Activated CD4-positive, alpha-beta T cell treated with anti-CD3 and anti-CD28 coated beads, Interleukin-2, amount 10 ng/mL, durations not matched to agents 7 days and 5 days (primary cell): ENCODE measurements around the gene NIPBL. TPM values are rescaled to one million over a fixed set of nuclear protein-coding genes. Genes with fewer than 3 reads are reported as not detected.

ENCODE experiments used
- CTCF ChIA-PET: fragments of 350-600 bp; sonication (Branson Sonifier 250); formaldehyde crosslinking; loops from one replicate; lab custom pipeline; 2021; ENCODE audit warnings: antibody characterized with exemption; lab: Charles Lee
- POLR2A ChIA-PET: fragments of 350-600 bp; sonication (Branson Sonifier 250); formaldehyde crosslinking; loops from one replicate; lab custom pipeline; 2021; ENCODE audit warnings: antibody characterized with exemption; lab: Charles Lee
- DNase-seq: peaks from one replicate; pipeline ENCODE4 v3.0.0-alpha.2; 2020
- H3K27ac Mint-ChIP-seq: one replicate; pipeline ENCODE4 v1.8.0; 2021; ENCODE audit warnings: mild to moderate bottlenecking, moderate library complexity, mixed read lengths
- H3K27me3 Mint-ChIP-seq: one replicate; pipeline ENCODE4 v1.8.0; 2021; ENCODE audit warnings: mixed read lengths
- H3K36me3 Mint-ChIP-seq: one replicate; pipeline ENCODE4 v1.8.0; 2021; ENCODE audit warnings: low read depth, mixed read lengths
- H3K4me1 Mint-ChIP-seq: one replicate; pipeline ENCODE4 v1.8.0; 2021; ENCODE audit warnings: mixed read lengths
- H3K4me3 Mint-ChIP-seq: one replicate; pipeline ENCODE4 v1.8.0; 2021; ENCODE audit warnings: mild to moderate bottlenecking, moderate library complexity, mixed read lengths
- H3K9me3 Mint-ChIP-seq: one replicate; pipeline ENCODE4 v1.8.0; 2021; ENCODE audit warnings: mixed read lengths
- total RNA-seq, 2 experiments: library from RNA; stranded (reverse); gene quantifications; one replicate each; pipeline ENCODE4 v1.2.3, GENCODE V29; 2021

NIPBL gene
- total RNA-seq, 2 experiments from 2014 or later, result 59.4 to 72.8 TPM

- peaks cover 50% of the 10 kb centered on the region for H3K4me1 Mint-ChIP-seq
- H3K4me3 Mint-ChIP-seq, result no peak overlapping the region
- no peaks in the 10 kb centered on the region for H3K27me3 Mint-ChIP-seq
- ChIA-PET POLR2A (no interaction called here), CTCF (no interaction called here)
- no peak for DNase-seq
- H3K27ac Mint-ChIP-seq, result peak overlapping the region; percentile 89
- peaks cover 13% of the 10 kb centered on the region for H3K9me3 Mint-ChIP-seq
- H3K36me3 Mint-ChIP-seq, result peaks cover 64% of the 10 kb centered on the region
Observed at GRCh38 chr5:37110135-37110534, 233.6 kb downstream of the NIPBL start.

- CTCF ChIA-PET, result interaction anchor here (0.6 to 1.5 kb wide), 5 partner anchors 8 to 64 kb away, joined by 3 to 4 read pairs (median 3); no protein-coding TSS in a partner anchor
- DNase-seq, result peak; percentile 67
- peak overlapping the region; percentile 52 for H3K4me3 Mint-ChIP-seq
- no peaks in the 10 kb centered on the region for H3K27me3 Mint-ChIP-seq
- peak overlapping the region; percentile 89 for H3K27ac Mint-ChIP-seq
- peaks cover 59% of the 10 kb centered on the region for H3K36me3 Mint-ChIP-seq
- peaks cover 13% of the 10 kb centered on the region for H3K9me3 Mint-ChIP-seq
- POLR2A ChIA-PET, result no interaction called here
- H3K4me1 Mint-ChIP-seq, result peaks cover 45% of the 10 kb centered on the region
Observed at GRCh38 chr5:37111426-37112382, 235.1 kb downstream of the NIPBL start.

GRCh38 chr5:37112383-37112991, 235.9 kb downstream of the NIPBL start:
- CTCF ChIA-PET, result interaction anchor here (1.0 to 1.5 kb wide), 3 partner anchors 9 to 33 kb away, joined by 3 to 4 read pairs (median 3); no protein-coding TSS in a partner anchor
- H3K27ac Mint-ChIP-seq, result peak overlapping the region; percentile 89
- POLR2A ChIA-PET, result no interaction called here
- DNase-seq, result peak; percentile 24
- H3K27me3 Mint-ChIP-seq, result no peaks in the 10 kb centered on the region
- H3K4me3 Mint-ChIP-seq, result peak overlapping the region; percentile 52
- peaks cover 45% of the 10 kb centered on the region for H3K4me1 Mint-ChIP-seq
- peaks cover 55% of the 10 kb centered on the region for H3K36me3 Mint-ChIP-seq
- H3K9me3 Mint-ChIP-seq, result peaks cover 13% of the 10 kb centered on the region
